Hepatocyte (in vitro differentiated cells): Measurements from ENCODE around the gene GALNT4. TPM values are rescaled to one million over a fixed set of nuclear protein-coding genes. Genes with fewer than 3 reads are reported as not detected.
A peak's percentile ranks its signal among the peaks of the same experiment; 100 is the strongest.

Experiments
- DNase-seq: peaks from one replicate; pipeline ENCODE4 v3.0.0-alpha.2; 2016; ENCODE audit warnings: low spot score
- H2AFZ ChIP-seq: fragments of 200-600 bp; sonication (generic); 2 replicates; pipeline ENCODE4 v1.6.0; 2016; ENCODE audit warnings: antibody characterized with exemption, mild to moderate bottlenecking
- H3K27ac ChIP-seq: fragments of 200-600 bp; sonication (generic); 2 replicates; pipeline ENCODE4 v1.5.1; 2016; ENCODE audit warnings: mild to moderate bottlenecking
- H3K27me3 ChIP-seq: fragments of 200-600 bp; sonication (generic); 2 replicates; pipeline ENCODE4 v1.6.1; 2016
- H3K36me3 ChIP-seq: fragments of 200-600 bp; sonication (generic); replicated peaks from 2 replicates; pipeline ENCODE4 v1.5.1; 2016; ENCODE audit warnings: low read depth; ENCODE audit not compliant: insufficient read depth
- H3K4me1 ChIP-seq: fragments of 200-600 bp; sonication (generic); 2 replicates; pipeline ENCODE4 v1.5.1; 2016; ENCODE audit warnings: mild to moderate bottlenecking, moderate library complexity; ENCODE audit not compliant: insufficient read depth
- H3K4me2 ChIP-seq: fragments of 200-600 bp; sonication (generic); 2 replicates; pipeline ENCODE4 v1.6.0; 2016
- H3K4me3 ChIP-seq: fragments of 200-600 bp; sonication (generic); 2 replicates; pipeline ENCODE4 v1.5.1; 2016; ENCODE audit warnings: mild to moderate bottlenecking
- H3K79me2 ChIP-seq: fragments of 200-600 bp; sonication (generic); 2 replicates; pipeline ENCODE4 v1.6.0; 2017; ENCODE audit warnings: mild to moderate bottlenecking
- H3K9me2 ChIP-seq: fragments of 200-600 bp; sonication (generic); replicated peaks from 2 replicates; pipeline ENCODE4 v1.6.0; 2017; ENCODE audit warnings: mild to moderate bottlenecking; ENCODE audit not compliant: insufficient read depth
- H3K9me3 ChIP-seq: fragments of 200-600 bp; sonication (generic); 2 replicates; pipeline ENCODE4 v1.5.1; 2016; ENCODE audit warnings: low read depth, mild to moderate bottlenecking
- H4K20me1 ChIP-seq: fragments of 200-600 bp; sonication (generic); 2 replicates; pipeline ENCODE4 v1.6.0; 2016; ENCODE audit warnings: mild to moderate bottlenecking; ENCODE audit not compliant: insufficient read depth, poor library complexity, severe bottlenecking
- CTCF ChIP-seq: fragments of 200-600 bp; sonication (generic); IDR thresholded peaks from 2 replicates; pipeline ENCODE4 v1.5.1; 2016; ENCODE audit warnings: antibody characterized with exemption, mild to moderate bottlenecking; ENCODE audit not compliant: poor library complexity
- EZH2 ChIP-seq: fragments of 200-600 bp; sonication (generic); IDR thresholded peaks from 2 replicates; pipeline ENCODE4 v1.6.1; 2016; ENCODE audit warnings: antibody characterized with exemption, mild to moderate bottlenecking, borderline replicate concordance
- EZH2phosphoT487 ChIP-seq: fragments of 200-600 bp; sonication (generic); IDR thresholded peaks from one replicate; pipeline ENCODE4 v1.6.1; 2018; ENCODE audit warnings: antibody characterized with exemption, mild to moderate bottlenecking, low read depth, moderate library complexity; ENCODE audit not compliant: unreplicated experiment, severe bottlenecking
- WGBS: methylation state at CpG from one replicate; pipeline ENCODE4 v1.1.6; 2016; ENCODE audit warnings: low lambda C conversion rate; ENCODE audit errors: missing lambda C conversion rate; 5-methylcytosine and 5-hydroxymethylcytosine counted together
- polyA plus RNA-seq: library from polyadenylated mRNA; unstranded; fragments of >200 nt; fragmentation: Nextera tagmentation; extraction: Ambion mirVana; gene quantifications from 2 replicates; pipeline ENCODE4 v1.2.1, GENCODE V29; 2016
- total RNA-seq: library from RNA; depleted of rRNA; stranded (reverse); fragments of >200 nt; gene quantifications from 2 replicates; pipeline ENCODE4 v1.2.3, GENCODE V29; 2014

The GALNT4 gene
- total and polyA plus RNA-seq, 2 experiments from 2014 or later: 4.6 to 19.2 TPM

- TF ChIP-seq EZH2phosphoT487: no peak
- no peak for TF ChIP-seq EZH2
- TF ChIP-seq CTCF: no peak
- Histone ChIP-seq H3K4me1 (peaks cover 10% of the 10 kb centered on the region), H3K9me2 (no peaks in the 10 kb centered on the region), H3K4me2 (no peak overlapping the region), H3K4me3 (no peak overlapping the region), H4K20me1 (no peaks in the 10 kb centered on the region), H3K36me3 (no peaks in the 10 kb centered on the region), H3K79me2 (no peaks in the 10 kb centered on the region), H3K27me3 (no peaks in the 10 kb centered on the region), H2AFZ (no peak overlapping the region), H3K9me3 (no peaks in the 10 kb centered on the region), H3K27ac (no peak overlapping the region)
- no peak for DNase-seq
Measured at GRCh38 chr12:89501793-89502192, 22.8 kb downstream of the GALNT4 start.

GRCh38 chr12:89499857-89500256 is 24.7 kb downstream of the GALNT4 start:
- no peaks in the 10 kb centered on the region for H3K36me3 ChIP-seq
- 98% methylated on average over 19 of the region's 19 CpGs for WGBS
- no peak for DNase-seq

GRCh38 chr12:89497467-89497866 is 27.1 kb downstream of the GALNT4 start:
- WGBS: 72% methylated on average over 4 of the region's 4 CpGs

More at GRCh38 chr12:89499857-89500256, 24.7 kb downstream of the GALNT4 start:
- no peak overlapping the region for H3K4me2 ChIP-seq
- H3K27ac ChIP-seq: no peak overlapping the region
- H2AFZ ChIP-seq: no peak overlapping the region
- no peaks in the 10 kb centered on the region for H3K27me3 ChIP-seq
- H4K20me1 ChIP-seq: no peaks in the 10 kb centered on the region
- H3K9me3 ChIP-seq: no peaks in the 10 kb centered on the region
- no peak for TF ChIP-seq CTCF
- no peak for TF ChIP-seq EZH2phosphoT487
- TF ChIP-seq EZH2: no peak
- no peaks in the 10 kb centered on the region for H3K79me2 ChIP-seq
- peaks cover 5% of the 10 kb centered on the region for H3K4me1 ChIP-seq
- no peaks in the 10 kb centered on the region for H3K9me2 ChIP-seq
- no peak overlapping the region for H3K4me3 ChIP-seq

More at GRCh38 chr12:89497467-89497866, 27.1 kb downstream of the GALNT4 start:
- no peak overlapping the region for H2AFZ ChIP-seq
- H3K4me3 ChIP-seq: no peak overlapping the region
- H3K36me3 ChIP-seq: no peaks in the 10 kb centered on the region
- H3K4me1 ChIP-seq: peaks cover 5% of the 10 kb centered on the region
- H3K27me3 ChIP-seq: no peaks in the 10 kb centered on the region
- H4K20me1 ChIP-seq: no peaks in the 10 kb centered on the region
- H3K9me2 ChIP-seq: no peaks in the 10 kb centered on the region
- no peaks in the 10 kb centered on the region for H3K9me3 ChIP-seq
- no peaks in the 10 kb centered on the region for H3K79me2 ChIP-seq
- no peak for DNase-seq
- H3K4me2 ChIP-seq: peak overlapping the region; percentile 37
- H3K27ac ChIP-seq: peak overlapping the region; percentile 74
- no peak for TF ChIP-seq EZH2
- no peak for TF ChIP-seq EZH2phosphoT487
- no peak for TF ChIP-seq CTCF
